GM21619 (cell line): ENCODE measurements around the gene FIGLA.
"Not testable (repeated sequence)": the region's sequence is repeated elsewhere in the genome, so short reads cannot be mapped to it uniquely, and the experiment has no call there.

Source experiments
- ATAC-seq: cut with Tn5 transposase; IDR thresholded peaks from one replicate; pipeline ENCODE4 v1.9.1; 2021; ENCODE audit not compliant: unreplicated experiment

Gene FIGLA

DNA sequence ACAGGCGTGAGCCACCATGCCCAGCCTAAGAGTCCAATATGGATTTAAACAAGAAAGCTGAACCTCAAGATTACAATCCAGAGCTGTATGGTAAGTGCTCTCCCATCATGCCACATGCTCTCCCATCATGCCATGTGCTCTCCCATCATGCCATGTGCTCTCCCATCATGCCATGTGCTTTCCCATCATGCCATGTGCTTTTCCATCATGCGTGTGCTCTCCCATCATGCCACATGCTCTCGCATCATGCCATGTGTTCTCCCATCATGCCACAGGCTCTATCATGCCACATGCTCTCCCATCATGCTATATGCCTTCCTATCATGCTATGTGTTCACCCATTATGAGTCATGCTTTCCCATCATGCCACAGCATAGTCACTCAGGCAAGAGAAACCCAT, 43.2 kb downstream of the FIGLA start:
- ATAC-seq: no peak

GRCh38 chr2:70746094-70746974, 44.1 kb downstream of the FIGLA start:
- ATAC-seq: no peak

- ATAC-seq: no peak
These were observed 45.1 kb downstream of the FIGLA start for GRCh38 chr2:70745276-70745825.

GRCh38 chr2:70744397-70744796, 46.0 kb downstream of the FIGLA start:
- ATAC-seq: no peak

- no peak for ATAC-seq
These were observed 46.8 kb downstream of the FIGLA start for GRCh38 chr2:70743677-70744076.

DNA sequence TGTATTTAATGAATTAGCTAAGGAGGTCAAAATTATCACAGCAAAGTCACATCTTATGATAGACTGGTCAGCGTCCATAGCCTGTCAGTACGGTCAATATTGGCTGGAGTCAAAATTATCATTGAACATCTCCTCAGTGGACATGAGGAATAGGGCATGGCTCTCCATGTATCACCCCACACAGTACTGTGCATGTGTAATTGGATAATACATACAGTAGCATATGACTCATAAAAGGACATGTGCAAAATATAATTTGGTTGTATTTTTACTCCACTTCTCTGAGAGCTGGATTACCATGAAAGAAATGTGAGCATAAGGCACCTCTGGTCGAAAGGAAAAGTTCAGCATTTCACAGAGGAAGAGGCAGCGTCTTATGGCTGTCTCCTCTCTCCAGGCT, 47.4 kb downstream of the FIGLA start:
- ATAC-seq: no peak

DNA sequence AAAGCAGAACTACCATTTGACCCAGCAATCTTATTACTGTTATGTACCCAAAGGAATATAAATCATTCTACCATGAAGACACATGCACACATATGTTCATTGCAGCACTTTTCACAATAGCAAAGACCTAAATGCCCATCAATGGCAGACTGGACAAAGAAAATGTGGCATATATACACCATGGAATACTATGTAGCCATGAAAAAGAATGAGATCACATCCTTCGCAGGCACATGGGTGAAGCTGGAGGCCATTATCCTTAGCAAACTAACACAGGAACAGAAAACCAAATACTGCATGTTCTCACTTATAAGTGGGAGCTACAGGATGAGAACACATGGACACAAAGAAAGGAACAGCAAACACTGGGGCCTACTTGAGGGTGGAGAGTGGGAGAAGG, 51.0 kb downstream of the FIGLA start:
- not testable (repeated sequence) for ATAC-seq

GRCh38 chr2:70738159-70738558, 52.3 kb downstream of the FIGLA start:
- no peak for ATAC-seq

- no peak for ATAC-seq
These were observed 55.4 kb downstream of the FIGLA start for GRCh38 chr2:70735071-70735470.

DNA sequence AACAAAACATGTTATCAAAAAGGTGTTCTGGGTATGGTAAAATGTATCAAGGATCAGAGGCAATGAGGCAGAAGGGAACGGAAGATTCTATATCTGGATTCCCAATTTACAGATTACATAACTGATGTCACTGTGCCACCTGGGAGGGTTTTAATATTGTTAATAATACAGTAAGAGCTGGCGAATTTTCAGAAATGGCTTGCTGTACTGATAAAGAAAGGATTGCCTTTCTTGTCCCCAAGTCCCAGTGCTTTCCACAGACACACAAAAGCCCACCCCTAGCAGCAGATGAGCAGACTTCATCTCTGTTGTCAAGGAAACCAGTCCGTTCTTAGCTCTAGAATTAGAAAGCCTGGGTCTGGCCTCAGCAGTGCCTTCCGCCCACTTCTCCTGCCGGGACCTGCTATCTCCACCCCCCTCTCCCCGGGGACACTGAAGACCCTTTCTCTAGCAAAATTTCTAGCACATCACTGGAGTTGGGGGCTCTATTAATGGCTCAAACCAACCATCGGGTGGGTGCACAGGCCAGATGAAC, 56.7 kb downstream of the FIGLA start:
- ATAC-seq: no peak

DNA sequence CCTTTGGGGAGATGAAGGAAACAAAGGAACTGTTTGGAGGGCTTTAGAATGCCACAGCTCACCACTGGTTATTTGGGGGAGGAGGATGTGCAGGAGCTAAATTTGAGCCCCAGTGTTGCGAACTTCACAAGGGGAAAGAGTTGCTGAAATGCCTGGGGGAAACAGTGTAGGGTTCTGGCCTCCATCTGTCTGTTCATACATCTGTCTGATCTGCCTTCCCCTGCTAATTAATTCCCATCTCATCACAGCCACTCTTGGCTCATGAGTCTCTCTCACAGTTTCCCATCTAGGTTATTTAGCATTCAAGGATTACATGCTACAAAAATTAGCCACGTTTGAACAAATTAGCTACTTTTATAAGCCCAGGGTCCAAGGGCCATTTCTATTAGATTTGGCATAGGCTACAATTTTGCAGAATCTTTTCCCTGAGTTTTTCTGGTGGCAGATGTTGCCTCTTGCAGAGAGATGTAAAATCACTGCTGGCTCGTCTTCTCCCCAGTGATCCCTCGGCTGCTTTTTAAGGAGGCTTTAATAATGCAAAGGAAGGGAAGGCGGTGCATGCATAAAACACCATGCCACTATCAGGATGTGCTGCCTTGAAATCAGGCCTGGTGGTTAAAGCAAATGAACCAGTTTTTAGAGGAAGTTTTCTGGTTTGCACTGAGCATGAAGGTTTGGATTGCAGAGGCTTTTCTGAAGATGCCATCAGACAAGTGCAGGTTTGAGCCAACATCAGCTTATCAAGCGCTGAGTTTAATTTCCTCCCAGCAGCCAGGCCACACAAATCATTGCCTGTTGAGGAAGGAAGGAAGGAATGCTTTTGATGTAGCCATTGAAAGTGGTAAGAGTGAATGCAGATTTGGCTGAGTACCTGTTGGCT, 57.4 kb downstream of the FIGLA start:
- ATAC-seq: no peak

DNA sequence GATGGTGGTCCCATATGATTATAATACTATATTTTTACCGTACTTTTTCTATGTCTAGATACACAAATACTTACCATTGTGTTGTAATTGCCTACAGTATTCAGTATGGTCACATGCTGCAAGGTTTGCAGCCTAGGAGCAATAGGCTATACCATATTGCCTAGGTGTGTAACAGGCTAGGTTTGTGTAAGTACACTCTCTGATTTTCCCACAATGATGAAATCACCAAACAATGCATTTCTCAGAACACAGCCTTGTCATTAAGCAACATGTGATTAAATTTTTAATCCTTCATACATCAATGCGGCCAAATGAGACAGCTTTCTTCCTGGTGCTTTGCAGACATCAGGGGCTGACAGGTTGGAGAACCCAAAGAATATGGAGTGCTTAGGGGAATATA, 59.7 kb downstream of the FIGLA start:
- no peak for ATAC-seq

DNA sequence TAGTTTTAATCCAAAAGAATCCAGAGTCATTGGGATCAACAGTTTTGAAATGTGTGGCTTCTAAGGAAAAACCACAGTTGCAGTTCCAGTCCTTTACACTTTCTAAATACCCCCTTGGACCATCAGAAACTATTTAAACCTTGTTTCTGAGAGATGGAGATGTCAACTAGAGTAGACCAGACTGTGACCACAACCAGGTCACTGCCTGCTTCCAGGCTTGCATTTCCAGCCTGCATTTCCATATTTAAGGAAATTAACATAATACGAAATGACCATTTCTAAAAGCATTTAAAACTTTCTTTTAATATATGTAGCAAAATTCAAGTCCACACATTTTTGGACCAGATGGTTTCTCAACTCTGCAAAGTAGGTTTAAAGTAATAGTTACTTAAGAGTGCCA, 60.8 kb downstream of the FIGLA start:
- ATAC-seq: no peak

- ATAC-seq: no peak
These were observed 62.3 kb downstream of the FIGLA start for GRCh38 chr2:70728128-70728527.
